ENCODE measurements around the gene UNC13D.
A peak's percentile ranks its signal among the peaks of the same experiment; 100 is the strongest.

UNC13D gene

GRCh38 chr17:75791254-75791653 lies 53.0 kb downstream of the UNC13D start:
- H3K27ac ChIP-seq (ENCODE audit: poor library complexity, severe bottlenecking): no peak overlapping the region
- H3K9me3 ChIP-seq (ENCODE audit: severe bottlenecking): no peaks in the 10 kb centered on the region
- H3K27me3 ChIP-seq (ENCODE audit: insufficient read depth, poor library complexity, severe bottlenecking): no peaks in the 10 kb centered on the region
- no peak for ATAC-seq (ENCODE audit: low read depth)
- no peak for DNase-seq (ENCODE audit: low spot score)
- no peak overlapping the region for H3K4me3 ChIP-seq (ENCODE audit: severe bottlenecking)
- H3K36me3 ChIP-seq (ENCODE audit: low read depth): peaks cover 27% of the 10 kb centered on the region
- no peak for TF ChIP-seq CTCF (IDR thresholded peaks at IDR 0.05; ENCODE audit: poor library complexity, severe bottlenecking)
- H3K4me1 ChIP-seq (ENCODE audit: insufficient read depth, poor library complexity, severe bottlenecking): peaks cover 14% of the 10 kb centered on the region

GRCh38 chr17:75785016-75785890 lies 59.0 kb downstream of the UNC13D start:
- H3K4me1 ChIP-seq (ENCODE audit: insufficient read depth, poor library complexity, severe bottlenecking): peaks cover 35% of the 10 kb centered on the region
- TF ChIP-seq CTCF (IDR thresholded peaks at IDR 0.05; ENCODE audit: poor library complexity, severe bottlenecking): no peak
- no peaks in the 10 kb centered on the region for H3K36me3 ChIP-seq (ENCODE audit: low read depth)
- peak; percentile 69 for ATAC-seq (ENCODE audit: low read depth)
- H3K27ac ChIP-seq (ENCODE audit: poor library complexity, severe bottlenecking): peak overlapping the region; percentile 97
- H3K9me3 ChIP-seq (ENCODE audit: severe bottlenecking): no peaks in the 10 kb centered on the region
- H3K27me3 ChIP-seq (ENCODE audit: insufficient read depth, poor library complexity, severe bottlenecking): no peaks in the 10 kb centered on the region
- DNase-seq (ENCODE audit: low spot score): peak; percentile 85
- peak overlapping the region; percentile 83 for H3K4me3 ChIP-seq (ENCODE audit: severe bottlenecking)

- Histone ChIP-seq H3K4me3 (ENCODE audit: severe bottlenecking) (peak within 1 kb of the TSS; percentile 83), H3K4me1 (ENCODE audit: insufficient read depth, poor library complexity, severe bottlenecking) (peaks cover 38% of the 10 kb centered on the region), H3K27ac (ENCODE audit: poor library complexity, severe bottlenecking) (peak within 1 kb of the TSS; percentile 97), H3K9me3 (ENCODE audit: severe bottlenecking) (no peaks in the 10 kb centered on the region), H3K27me3 (ENCODE audit: insufficient read depth, poor library complexity, severe bottlenecking) (no peaks in the 10 kb centered on the region), H3K36me3 (ENCODE audit: low read depth) (no peaks in the 10 kb centered on the region)
- DNase-seq (ENCODE audit: low spot score): peak; percentile 99
- no peak for TF ChIP-seq CTCF (IDR thresholded peaks at IDR 0.05; ENCODE audit: poor library complexity, severe bottlenecking)
- peak; percentile 78 for ATAC-seq (ENCODE audit: low read depth)
Observed at GRCh38 chr17:75784473-75785015, 59.7 kb downstream of the UNC13D start, which contains the start of gene UNK. Gene UNK, plus strand, starts transcription at chr17:75784806. Its CDS starts 75 bp downstream, at chr17:75784881.

- ATAC-seq (ENCODE audit: low read depth) (peak; percentile 0; the same call in 1 of the 3 replicates), DNase-seq (ENCODE audit: low spot score) (peak; percentile 56)
- Histone ChIP-seq H3K36me3 (ENCODE audit: low read depth) (peaks cover 5% of the 10 kb centered on the region), H3K4me1 (ENCODE audit: insufficient read depth, poor library complexity, severe bottlenecking) (peaks cover 38% of the 10 kb centered on the region), H3K27ac (ENCODE audit: poor library complexity, severe bottlenecking) (peak overlapping the region; percentile 97), H3K9me3 (ENCODE audit: severe bottlenecking) (no peaks in the 10 kb centered on the region), H3K27me3 (ENCODE audit: insufficient read depth, poor library complexity, severe bottlenecking) (no peaks in the 10 kb centered on the region), H3K4me3 (ENCODE audit: severe bottlenecking) (peak overlapping the region; percentile 83)
- peak; percentile 2 for TF ChIP-seq CTCF (IDR thresholded peaks at IDR 0.05; ENCODE audit: poor library complexity, severe bottlenecking)
Observed at GRCh38 chr17:75783803-75784472, 60.3 kb downstream of the UNC13D start.
